NCI-H2107 treated with DMSO at 0.1 percent for 48 hours (cell line): Measurements from ENCODE around the gene NPC1L1.
"Not testable (repeated sequence)": the region's sequence is repeated elsewhere in the genome, so short reads cannot be mapped to it uniquely, and the experiment has no call there.

Experiments
- DNase-seq: peaks from one replicate; lab custom pipeline; 2025; ENCODE audit not compliant: unreplicated experiment; lab: John Stamatoyannopoulos, UW

NPC1L1 gene

GRCh38 chr7:44506592-44507288 lies 34.4 kb downstream of the NPC1L1 start:
- DNase-seq = not testable (repeated sequence)

GRCh38 chr7:44505595-44505994 lies 35.5 kb downstream of the NPC1L1 start:
- no peak for DNase-seq

DNA sequence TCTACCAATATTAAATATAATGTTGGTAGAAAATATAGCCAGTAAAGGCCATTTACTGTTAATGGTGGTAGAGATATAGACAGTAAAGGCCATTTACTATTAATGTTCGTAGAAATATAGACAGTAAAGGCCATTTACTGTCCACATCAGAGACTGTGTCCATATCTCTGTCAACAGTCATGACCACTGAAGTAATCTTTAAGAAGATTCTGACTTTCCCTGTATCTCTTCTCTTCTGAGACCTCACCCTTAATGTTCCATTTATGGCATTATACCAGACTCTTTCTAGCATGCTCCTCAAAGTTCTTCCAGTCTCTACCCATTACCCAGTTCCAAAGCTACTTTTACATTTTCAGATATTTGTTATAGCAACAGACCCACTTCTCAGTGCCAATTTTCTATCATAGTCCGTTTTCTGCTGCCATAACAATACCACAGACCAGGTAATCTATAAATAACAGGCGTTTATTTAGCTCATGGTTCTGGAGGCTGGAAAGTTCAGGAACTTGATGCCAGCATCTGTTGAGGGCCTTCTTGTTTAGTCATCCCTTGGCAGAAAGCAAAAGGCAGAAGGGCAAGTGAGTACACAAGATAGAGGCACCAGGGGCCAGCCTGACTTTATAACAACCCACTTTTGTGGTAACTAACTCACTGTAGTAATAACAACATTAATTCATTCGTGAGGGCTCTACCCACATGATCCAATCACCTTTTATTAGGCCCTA lies 42.7 kb downstream of the NPC1L1 start:
- DNase-seq = no peak

DNA sequence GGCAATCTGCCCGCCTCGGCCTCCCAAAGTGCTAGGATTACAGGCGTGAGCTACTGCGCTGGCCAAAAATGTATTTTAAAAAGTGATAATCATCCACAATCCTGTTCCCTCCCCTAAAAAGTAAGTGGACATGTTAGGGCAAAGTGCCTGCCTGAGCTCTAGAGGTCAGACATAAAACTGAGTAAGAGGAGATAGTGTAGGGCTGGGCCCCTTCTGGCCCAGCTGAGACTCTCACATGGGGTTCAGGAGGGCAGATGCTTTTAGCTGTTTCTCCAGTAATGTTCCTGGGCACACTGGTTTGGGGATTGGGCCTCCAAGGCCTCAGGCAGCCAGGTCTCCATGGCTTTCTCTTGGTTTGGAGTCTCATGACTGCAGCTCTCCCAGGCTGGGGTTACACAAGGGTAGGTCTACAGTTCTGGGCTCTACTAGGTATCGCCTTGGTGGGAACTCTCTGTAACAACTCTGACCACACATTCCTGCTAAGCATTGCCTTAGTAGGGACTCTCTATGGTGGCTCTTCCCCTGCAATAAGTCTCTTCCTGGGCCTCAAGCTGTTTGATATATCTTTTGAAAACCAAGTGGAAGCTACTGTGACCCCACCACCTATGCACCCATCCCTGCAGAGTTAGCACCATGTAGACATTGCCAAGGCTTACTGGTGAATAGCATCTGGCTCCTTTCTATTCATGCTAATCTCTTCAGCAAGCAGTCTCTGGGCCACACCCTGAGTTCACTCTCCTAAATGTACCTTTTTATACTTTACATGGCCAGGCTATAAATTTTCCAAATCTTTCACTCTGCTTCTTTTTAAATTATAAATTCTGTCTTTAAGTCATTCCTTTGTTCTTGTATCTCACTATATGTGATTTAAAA lies 43.7 kb downstream of the NPC1L1 start:
- DNase-seq = no peak

DNA sequence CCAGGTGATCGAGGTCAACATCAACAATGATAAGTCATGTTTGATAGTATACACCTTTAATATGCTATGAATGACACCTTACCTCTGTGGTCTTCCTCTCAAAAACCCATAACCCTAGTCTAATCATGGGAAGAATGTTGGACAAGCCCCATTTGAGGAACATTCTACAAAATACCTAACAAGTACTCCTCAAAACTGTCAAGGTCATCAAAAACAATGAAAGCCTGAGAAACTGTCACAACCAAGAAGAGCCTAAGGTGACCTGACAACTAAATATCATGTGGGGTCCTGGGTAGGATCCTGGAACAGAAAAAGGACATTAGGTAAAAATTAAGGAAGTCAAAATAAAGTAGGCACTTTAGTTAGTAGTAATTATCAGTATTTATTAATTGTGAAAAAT lies 44.7 kb downstream of the NPC1L1 start:
- no peak for DNase-seq

GRCh38 chr7:44494960-44495359 lies 46.2 kb downstream of the NPC1L1 start:
- DNase-seq = no peak

GRCh38 chr7:44491229-44491628 lies 49.9 kb downstream of the NPC1L1 start:
- no peak for DNase-seq

- peak; percentile 80 for DNase-seq
Measured at GRCh38 chr7:44490351-44491200, 50.6 kb downstream of the NPC1L1 start, which contains the start of gene NUDCD3. Gene NUDCD3 (minus strand): TSS chr7:44490658. CDS start chr7:44490600, 58 bp downstream.

GRCh38 chr7:44489955-44490350 lies 51.2 kb downstream of the NPC1L1 start:
- DNase-seq = peak; percentile 24

- DNase-seq = no peak
Measured at GRCh38 chr7:44488955-44489354, 52.2 kb downstream of the NPC1L1 start.

- no peak for DNase-seq
Measured at GRCh38 chr7:44486693-44487092, 54.4 kb downstream of the NPC1L1 start.

- no peak for DNase-seq
Measured at GRCh38 chr7:44486001-44486400, 55.1 kb downstream of the NPC1L1 start.

DNA sequence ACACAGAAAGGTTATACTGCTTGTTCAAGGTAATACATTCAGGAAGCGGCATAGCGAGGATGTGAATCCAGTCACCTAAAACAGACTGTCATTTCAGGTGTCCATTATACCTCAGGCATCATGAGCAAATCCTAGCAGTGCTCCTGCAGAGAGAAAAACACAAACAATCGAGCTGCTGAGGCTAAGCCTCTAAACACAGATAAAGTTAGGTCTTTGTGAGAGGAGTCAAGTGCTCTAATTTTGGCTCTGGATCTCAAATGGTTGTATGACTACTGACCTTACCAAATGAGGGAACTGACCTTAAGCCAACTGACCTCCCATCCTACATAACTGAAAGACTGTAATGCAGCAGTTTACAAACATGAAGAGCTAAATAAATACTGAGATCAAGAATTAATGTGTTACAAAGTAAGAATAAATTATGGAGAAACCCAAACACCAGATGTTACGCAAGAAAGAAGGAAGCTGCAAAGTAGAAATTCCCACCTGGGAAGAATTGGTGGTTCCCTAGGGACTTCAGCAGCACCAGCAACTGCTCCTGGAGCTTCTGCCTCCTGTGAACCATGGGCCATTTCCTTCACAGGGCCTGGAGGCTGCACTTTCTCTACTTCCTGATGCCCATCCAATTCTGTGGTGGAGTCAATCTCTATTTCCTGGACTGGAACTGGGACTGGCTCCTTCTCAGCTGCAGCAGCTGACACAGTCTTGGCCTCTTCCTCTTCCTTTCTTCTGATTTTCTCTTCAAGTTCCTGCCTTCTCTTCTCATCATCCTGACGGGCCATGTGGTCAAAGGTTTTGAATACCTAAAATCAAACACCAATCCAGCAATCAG lies 56.4 kb downstream of the NPC1L1 start:
- no peak for DNase-seq

DNA sequence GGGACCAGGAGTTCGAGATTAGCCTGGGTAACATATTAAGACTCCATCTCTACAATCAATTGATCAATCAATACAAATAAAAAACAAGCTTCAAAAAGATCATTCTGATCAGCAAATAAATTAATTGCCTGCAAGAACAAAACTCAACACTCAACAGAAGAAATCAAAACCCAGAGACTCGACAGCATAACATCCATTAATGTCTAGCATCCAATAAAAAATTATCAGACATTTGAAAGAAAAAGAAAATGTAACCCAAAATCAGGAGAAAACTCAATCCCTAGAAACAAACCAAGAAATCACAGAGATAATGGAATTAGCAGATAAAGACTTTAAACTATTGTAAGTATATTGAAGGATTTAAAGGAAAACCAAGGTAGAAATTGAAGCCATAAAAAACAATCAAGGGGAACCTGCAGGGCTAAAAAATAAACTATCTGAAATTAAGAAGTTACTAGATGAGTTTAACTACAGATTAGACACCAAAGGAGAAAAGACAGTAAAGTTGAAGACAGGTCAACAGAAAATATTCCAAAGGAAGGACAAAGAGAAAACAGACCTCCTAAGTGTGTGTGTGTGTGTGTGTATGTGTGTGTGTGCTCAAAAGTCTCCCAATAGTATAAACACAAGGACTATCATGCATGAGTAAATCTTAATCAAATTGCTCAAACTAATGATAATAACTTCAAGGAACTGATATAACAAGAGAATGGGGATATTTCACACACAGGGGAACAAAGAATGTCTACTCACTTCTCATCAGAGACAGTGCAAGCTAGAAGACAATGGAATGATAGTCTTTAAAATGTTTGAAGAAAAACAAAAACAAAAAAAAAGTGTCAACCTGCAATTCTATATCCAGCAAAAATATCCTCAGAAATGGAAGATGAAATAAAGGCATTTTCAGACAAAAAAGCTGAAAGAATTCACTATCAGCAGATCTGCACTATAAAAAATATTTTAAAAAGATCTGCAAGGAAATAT lies 58.3 kb downstream of the NPC1L1 start:
- no peak for DNase-seq

DNA sequence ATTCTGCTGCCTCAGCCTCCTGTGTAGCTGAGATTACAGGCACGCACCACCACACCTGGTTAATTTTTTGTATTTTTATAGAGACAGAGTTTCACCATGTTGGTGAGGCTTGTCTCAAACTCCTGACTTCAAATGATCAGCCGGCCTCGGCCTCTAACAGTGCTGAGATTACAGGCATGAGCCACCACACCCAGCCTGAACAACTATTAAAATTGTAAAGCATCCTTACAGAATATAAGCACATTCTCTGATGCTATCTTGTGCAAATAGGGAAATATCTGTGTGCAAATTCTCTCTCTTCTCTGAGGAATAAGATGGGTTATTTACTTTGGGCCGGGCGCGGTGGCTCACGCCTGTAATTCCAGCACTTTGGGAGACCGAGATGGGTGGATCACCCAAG lies 63.2 kb downstream of the NPC1L1 start:
- DNase-seq = no peak

- peak; percentile 74 for DNase-seq
Measured at GRCh38 chr7:44477063-44477830, 63.9 kb downstream of the NPC1L1 start.

GRCh38 chr7:44476313-44476712 lies 64.8 kb downstream of the NPC1L1 start:
- no peak for DNase-seq

GRCh38 chr7:44473295-44473694 lies 67.8 kb downstream of the NPC1L1 start:
- no peak for DNase-seq
